HG03039 (cell line): ENCODE results near the gene TMF1.

Experiments
- ATAC-seq: cut with Tn5 transposase; IDR thresholded peaks from one replicate; pipeline ENCODE4 v1.9.1; 2021; ENCODE audit warnings: mild to moderate bottlenecking, moderate library complexity; ENCODE audit not compliant: unreplicated experiment

TMF1 gene

GRCh38 chr3:69016102-69016501 is 36.0 kb downstream of the TMF1 start:
- no peak for ATAC-seq

- no peak for ATAC-seq
These were observed 38.0 kb downstream of the TMF1 start for GRCh38 chr3:69014022-69014580.

GRCh38 chr3:69013253-69014021 is 38.7 kb downstream of the TMF1 start, which contains the start of gene EOGT:
Gene EOGT (minus strand): TSS chr3:69013684. CDS start chr3:69009846, 3,838 bp downstream.
- ATAC-seq, result peak; percentile 80

GRCh38 chr3:69012800-69013252 is 39.3 kb downstream of the TMF1 start:
- ATAC-seq, result peak; percentile 37

- no peak for ATAC-seq
These were observed 39.9 kb downstream of the TMF1 start for GRCh38 chr3:69012100-69012799.

GRCh38 chr3:69011096-69011730 is 40.9 kb downstream of the TMF1 start:
- ATAC-seq, result no peak

- no peak for ATAC-seq
These were observed 42.3 kb downstream of the TMF1 start for GRCh38 chr3:69009559-69010410.

GRCh38 chr3:69008980-69009379 is 43.2 kb downstream of the TMF1 start:
- no peak for ATAC-seq

- no peak for ATAC-seq
These were observed 46.2 kb downstream of the TMF1 start for GRCh38 chr3:69005791-69006482.

- ATAC-seq, result no peak
These were observed 46.9 kb downstream of the TMF1 start for GRCh38 chr3:69005071-69005790.

- ATAC-seq, result no peak
These were observed 48.0 kb downstream of the TMF1 start for GRCh38 chr3:69004138-69004537.

GRCh38 chr3:68999605-69000004 is 52.5 kb downstream of the TMF1 start:
- ATAC-seq, result no peak

GRCh38 chr3:68999158-68999557 is 53.0 kb downstream of the TMF1 start:
- ATAC-seq, result no peak

- ATAC-seq, result no peak
These were observed 54.2 kb downstream of the TMF1 start for GRCh38 chr3:68997887-68998286.

- no peak for ATAC-seq
These were observed 55.7 kb downstream of the TMF1 start for GRCh38 chr3:68996356-68996995.

- ATAC-seq, result no peak
These were observed 63.4 kb downstream of the TMF1 start for GRCh38 chr3:68988740-68989139.

- no peak for ATAC-seq
These were observed 64.8 kb downstream of the TMF1 start for GRCh38 chr3:68987322-68987721.

GRCh38 chr3:68986496-68987208 is 65.5 kb downstream of the TMF1 start:
- no peak for ATAC-seq
